ENCODE results near the gene SLC6A3.

GRCh38 chr5:1445689-1446601, 705 bp upstream of the SLC6A3 start:
- TF ChIP-seq CTCF (IDR thresholded peaks at IDR 0.05) = no peak
- TF ChIP-seq POLR2A (IDR thresholded peaks at IDR 0.05) = no peak

Data from testis (tissue), 2 donors.